VCaP (cell line): Measurements from ENCODE around the gene TRIO.

Experiments used
- H3K27ac ChIP-seq: fragments of 450-650 bp; 2 replicates; pipeline ENCODE4 v1.5.1; 2017
- CTCF ChIP-seq: fragments of 450-650 bp; conservative IDR thresholded peaks from 2 replicates; pipeline ENCODE4 v1.5.1; 2017; ENCODE audit warnings: mild to moderate bottlenecking, moderate library complexity

The TRIO gene

DNA sequence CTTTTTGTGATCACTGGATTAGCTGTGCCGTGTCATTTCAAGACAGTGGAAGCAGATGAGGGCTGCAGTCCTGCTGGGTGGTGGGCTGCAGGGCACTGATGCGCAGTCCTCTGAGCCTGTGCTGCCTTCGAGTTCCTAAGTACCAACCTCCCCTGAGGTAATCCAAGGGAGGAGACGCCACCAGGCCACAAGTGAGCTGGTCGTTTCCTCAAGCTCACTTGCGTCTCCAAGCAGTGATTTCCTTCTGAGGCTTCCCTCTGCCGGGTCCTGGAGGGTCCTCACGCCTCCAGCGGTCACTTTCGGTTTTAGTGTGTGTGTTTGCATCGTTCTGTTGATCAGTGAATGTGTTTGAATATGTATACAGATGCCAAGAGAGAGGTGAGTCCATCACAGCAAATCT is 115.7 kb downstream of the TRIO start:
- H3K27ac ChIP-seq: peak overlapping the region; percentile 77
- TF ChIP-seq CTCF: no peak

DNA sequence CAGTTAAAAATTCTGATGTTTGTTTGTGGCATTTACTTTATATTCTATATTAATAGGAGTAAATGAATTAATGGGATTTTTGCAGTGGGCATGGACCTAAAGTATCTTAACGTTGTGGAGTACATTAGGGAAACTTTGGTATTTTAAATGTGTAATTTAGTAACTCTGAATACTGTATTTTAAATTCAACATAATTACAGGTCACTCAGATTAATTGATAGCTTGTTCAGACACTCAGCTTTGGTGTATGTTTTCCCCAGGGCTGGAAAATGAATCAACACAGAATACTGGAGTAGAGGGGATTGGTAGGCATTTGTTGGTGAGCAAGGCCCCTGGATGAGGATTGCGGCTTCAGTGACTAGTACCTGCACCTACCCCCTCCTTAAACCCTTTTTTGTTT is 117.5 kb downstream of the TRIO start:
- H3K27ac ChIP-seq: 0 out of 2 replicates have a peak overlapping the region, but pooled peaks have one; percentile 77

DNA sequence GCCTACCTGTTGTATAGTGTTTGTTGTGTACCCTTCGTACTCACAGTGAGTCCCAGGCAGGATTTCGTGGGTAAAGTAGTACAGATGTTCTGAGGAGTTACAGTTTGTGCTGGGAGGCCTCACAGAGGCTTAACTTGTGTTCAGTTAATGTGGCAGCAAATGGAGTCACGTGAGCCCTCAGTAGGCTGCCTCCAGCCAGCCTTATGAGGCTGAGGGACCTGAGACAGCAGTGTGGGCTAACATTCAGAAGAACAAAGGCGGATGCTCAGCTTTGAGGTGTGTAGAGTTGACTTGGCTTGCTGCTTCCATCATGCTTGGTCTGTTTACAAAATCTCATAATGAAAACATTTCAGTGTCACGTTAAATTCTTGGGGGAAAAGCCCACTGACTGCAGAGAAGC is 118.1 kb downstream of the TRIO start:
- no peak for TF ChIP-seq CTCF
- no peak overlapping the region for H3K27ac ChIP-seq

More for the DNA sequence above, 117.5 kb downstream of the TRIO start:
- no peak for TF ChIP-seq CTCF

DNA sequence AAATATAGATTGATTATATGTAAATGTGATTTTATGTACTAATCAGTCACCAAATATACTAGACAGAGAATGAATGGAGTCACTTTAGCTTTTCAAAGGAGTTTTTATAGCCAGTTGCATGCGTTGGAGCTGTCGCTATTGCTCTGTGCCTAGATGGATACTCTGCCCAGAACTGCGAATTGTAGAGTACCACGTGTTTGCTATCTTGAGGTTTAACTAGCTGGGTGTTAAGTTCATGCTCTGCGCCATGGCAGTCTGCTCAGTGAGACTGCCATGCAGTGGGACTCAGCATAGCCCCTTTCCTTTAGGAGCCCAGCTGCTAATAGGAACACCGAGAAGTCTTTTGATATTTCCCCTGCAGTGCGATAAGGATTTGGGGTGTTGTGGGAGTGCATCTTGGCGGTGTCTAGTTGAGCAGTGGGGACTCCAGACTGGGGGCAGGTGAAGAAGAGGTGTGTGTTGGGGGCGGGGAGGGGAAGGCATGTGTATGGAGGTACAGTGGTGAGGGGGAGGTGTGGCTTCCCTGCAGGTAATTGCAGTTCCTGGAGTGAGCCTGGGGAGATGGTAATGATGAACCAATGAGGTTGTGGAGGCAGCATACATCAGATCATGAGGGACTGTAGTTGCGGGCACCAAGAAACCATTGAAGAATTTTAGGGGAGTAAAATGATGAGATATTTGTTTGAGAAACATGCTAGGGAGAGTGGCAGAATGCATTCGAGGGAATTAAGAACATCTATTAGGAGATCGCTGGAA is 118.9 kb downstream of the TRIO start:
- no peak overlapping the region for H3K27ac ChIP-seq
- no peak for TF ChIP-seq CTCF

DNA sequence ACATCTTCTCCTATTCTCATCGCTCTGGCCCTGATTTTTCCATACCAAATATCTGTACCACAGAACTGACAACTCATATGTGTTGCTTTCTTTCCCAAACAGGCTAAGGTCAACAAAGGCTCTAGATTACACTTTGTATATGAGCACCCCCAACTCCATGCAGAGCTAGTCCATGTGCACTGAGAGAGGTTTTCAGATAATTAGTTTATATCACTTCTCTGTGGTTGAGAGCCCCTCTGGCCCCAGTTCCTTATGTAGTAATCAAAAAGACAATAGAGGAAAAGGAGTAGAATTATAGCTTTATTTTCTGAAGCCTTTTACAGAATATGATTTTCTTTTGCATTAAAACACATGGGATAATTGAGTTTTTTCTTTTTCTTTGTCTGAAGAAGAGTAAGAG is 120.0 kb downstream of the TRIO start:
- TF ChIP-seq CTCF: no peak

GRCh38 chr5:14263699-14264098 is 120.6 kb downstream of the TRIO start:
- peak overlapping the region; percentile 86; the same call in 1 of the 2 replicates for H3K27ac ChIP-seq
- TF ChIP-seq CTCF: no peak

More for the DNA sequence above, 120.0 kb downstream of the TRIO start:
- H3K27ac ChIP-seq: peak overlapping the region; percentile 86; the same call in 1 of the 2 replicates

DNA sequence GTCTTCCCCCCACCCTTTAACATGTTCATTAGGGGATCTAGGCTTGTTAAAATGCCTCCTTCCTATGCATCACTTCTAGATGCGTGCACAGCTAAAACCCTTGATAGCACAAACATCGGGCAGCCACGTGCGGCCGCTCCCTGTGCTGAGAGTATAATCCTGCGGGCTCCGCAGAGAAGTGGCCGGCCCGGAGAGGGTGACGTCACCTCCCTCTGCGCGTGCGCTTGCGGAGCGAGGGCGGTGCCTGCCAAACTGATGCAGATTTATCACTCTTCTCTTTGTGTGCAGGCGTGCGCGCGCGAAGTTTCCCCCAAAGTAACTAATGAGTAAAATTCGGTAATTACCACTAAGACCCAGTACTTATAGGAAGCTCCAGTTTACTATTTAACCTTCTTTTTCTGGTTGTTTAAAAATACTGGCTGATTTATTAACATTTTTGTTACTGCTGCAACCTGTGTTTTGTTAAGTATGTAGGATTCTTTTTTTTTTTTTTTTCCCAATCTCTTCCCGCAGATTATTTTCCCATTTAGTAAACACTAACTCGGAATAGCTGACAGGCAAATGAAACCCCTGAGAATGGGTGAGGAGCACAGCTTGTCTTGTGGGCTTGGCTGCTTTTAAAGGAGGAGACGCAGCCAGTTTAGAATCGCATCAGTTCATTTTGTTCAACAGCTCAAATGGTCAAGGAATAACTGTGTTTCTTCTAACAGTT is 121.6 kb downstream of the TRIO start:
- H3K27ac ChIP-seq: peak overlapping the region; percentile 86
- no peak for TF ChIP-seq CTCF
